ENCODE data around the gene ENOX2. TPM values are rescaled to one million over a fixed set of nuclear protein-coding genes. Genes with fewer than 3 reads are reported as not detected.
"Not testable (repeated sequence)": the region's sequence is repeated elsewhere in the genome, so short reads cannot be mapped to it uniquely, and the experiment has no call there.

Gene ENOX2, protein sequence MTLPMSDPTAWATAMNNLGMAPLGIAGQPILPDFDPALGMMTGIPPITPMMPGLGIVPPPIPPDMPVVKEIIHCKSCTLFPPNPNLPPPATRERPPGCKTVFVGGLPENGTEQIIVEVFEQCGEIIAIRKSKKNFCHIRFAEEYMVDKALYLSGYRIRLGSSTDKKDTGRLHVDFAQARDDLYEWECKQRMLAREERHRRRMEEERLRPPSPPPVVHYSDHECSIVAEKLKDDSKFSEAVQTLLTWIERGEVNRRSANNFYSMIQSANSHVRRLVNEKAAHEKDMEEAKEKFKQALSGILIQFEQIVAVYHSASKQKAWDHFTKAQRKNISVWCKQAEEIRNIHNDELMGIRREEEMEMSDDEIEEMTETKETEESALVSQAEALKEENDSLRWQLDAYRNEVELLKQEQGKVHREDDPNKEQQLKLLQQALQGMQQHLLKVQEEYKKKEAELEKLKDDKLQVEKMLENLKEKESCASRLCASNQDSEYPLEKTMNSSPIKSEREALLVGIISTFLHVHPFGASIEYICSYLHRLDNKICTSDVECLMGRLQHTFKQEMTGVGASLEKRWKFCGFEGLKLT
- 2.8 TPM for polyA plus RNA-seq (2012; ENCODE audit: low read depth, missing spikeins)

GRCh38 chrX:130902783-130903613 is at the start of gene ENOX2:
ENOX2 (minus strand) TSS chrX:130903209; CDS start chrX:130703216, 199,993 bp downstream.
- DNase-seq (ENCODE audit: insufficient read length, low spot score) (peak; percentile 67), FAIRE-seq (peak; percentile 99)
- TF ChIP-seq SPI1 (IDR thresholded peaks at IDR 0.05; ENCODE audit: low read depth, low read length) = no peak
- TF ChIP-seq TAF1 (IDR thresholded peaks at IDR 0.05; ENCODE audit: low read depth, low read length) = no peak
- TF ChIP-seq POLR2A (IDR thresholded peaks at IDR 0.05; ENCODE audit: low read depth, low read length) = no peak
- 0 out of 2 replicates have a peak, but pooled peaks have one; percentile 27 for TF ChIP-seq POLR2AphosphoS5 (IDR thresholded peaks at IDR 0.05; ENCODE audit: low read depth, low read length)
- TF ChIP-seq POU2F2 (IDR thresholded peaks at IDR 0.05; ENCODE audit: low read depth, low read length) = no peak
- no peak for TF ChIP-seq PAX5 (IDR thresholded peaks at IDR 0.05; ENCODE audit: insufficient read depth, low read length, severe bottlenecking)

GRCh38 chrX:130952266-130953043 is 49.4 kb upstream of the ENOX2 start:
- TF ChIP-seq POU2F2 (IDR thresholded peaks at IDR 0.05; ENCODE audit: low read depth, low read length) (peak; percentile 46; the same call in 1 of the 2 replicates), POLR2A (IDR thresholded peaks at IDR 0.05; ENCODE audit: low read depth, low read length) (no peak), POLR2AphosphoS5 (IDR thresholded peaks at IDR 0.05; ENCODE audit: low read depth, low read length) (no peak), SPI1 (IDR thresholded peaks at IDR 0.05; ENCODE audit: low read depth, low read length) (no peak), TAF1 (IDR thresholded peaks at IDR 0.05; ENCODE audit: low read depth, low read length) (no peak)
- DNase-seq (ENCODE audit: insufficient read length, low spot score) = no peak
- FAIRE-seq = peak; percentile 95

GRCh38 chrX:130944230-130944629 is 41.2 kb upstream of the ENOX2 start:
- TF ChIP-seq TAF1 (IDR thresholded peaks at IDR 0.05; ENCODE audit: low read depth, low read length) (no peak), POU2F2 (IDR thresholded peaks at IDR 0.05; ENCODE audit: low read depth, low read length) (no peak), POLR2A (IDR thresholded peaks at IDR 0.05; ENCODE audit: low read depth, low read length) (no peak), SPI1 (IDR thresholded peaks at IDR 0.05; ENCODE audit: low read depth, low read length) (no peak), POLR2AphosphoS5 (IDR thresholded peaks at IDR 0.05; ENCODE audit: low read depth, low read length) (no peak), PAX5 (IDR thresholded peaks at IDR 0.05; ENCODE audit: insufficient read depth, low read length, severe bottlenecking) (no peak)
- FAIRE-seq = no peak

DNA sequence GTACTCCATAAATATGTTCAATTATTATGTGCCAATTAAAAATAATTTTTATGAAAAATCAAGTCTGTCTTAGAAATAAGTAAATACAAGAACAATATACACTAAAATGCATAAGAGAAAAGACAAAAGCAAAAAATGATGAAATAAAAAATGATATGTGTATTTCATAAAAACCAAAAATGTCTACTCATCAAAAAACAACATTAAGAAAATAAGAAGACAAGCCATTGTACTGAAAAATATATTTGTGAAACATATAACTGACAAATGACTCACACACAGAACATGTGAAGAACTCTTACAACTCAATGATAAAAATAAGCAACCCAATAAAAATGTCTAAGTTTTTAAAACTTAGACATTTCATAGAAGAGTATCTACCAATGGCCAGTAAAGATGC is 34.1 kb upstream of the ENOX2 start:
- DNase-seq (ENCODE audit: insufficient read length, low spot score) = no peak
- TF ChIP-seq POLR2AphosphoS5 (IDR thresholded peaks at IDR 0.05; ENCODE audit: low read depth, low read length) = no peak
- no peak for TF ChIP-seq PAX5 (IDR thresholded peaks at IDR 0.05; ENCODE audit: insufficient read depth, low read length, severe bottlenecking)
- TF ChIP-seq POLR2A (IDR thresholded peaks at IDR 0.05; ENCODE audit: low read depth, low read length) = no peak
- TF ChIP-seq POU2F2 (IDR thresholded peaks at IDR 0.05; ENCODE audit: low read depth, low read length) = no peak
- no peak for TF ChIP-seq SPI1 (IDR thresholded peaks at IDR 0.05; ENCODE audit: low read depth, low read length)
- TF ChIP-seq TAF1 (IDR thresholded peaks at IDR 0.05; ENCODE audit: low read depth, low read length) = no peak
- FAIRE-seq = no peak

More at GRCh38 chrX:130944230-130944629, 41.2 kb upstream of the ENOX2 start:
- DNase-seq (ENCODE audit: insufficient read length, low spot score) = no peak

DNA sequence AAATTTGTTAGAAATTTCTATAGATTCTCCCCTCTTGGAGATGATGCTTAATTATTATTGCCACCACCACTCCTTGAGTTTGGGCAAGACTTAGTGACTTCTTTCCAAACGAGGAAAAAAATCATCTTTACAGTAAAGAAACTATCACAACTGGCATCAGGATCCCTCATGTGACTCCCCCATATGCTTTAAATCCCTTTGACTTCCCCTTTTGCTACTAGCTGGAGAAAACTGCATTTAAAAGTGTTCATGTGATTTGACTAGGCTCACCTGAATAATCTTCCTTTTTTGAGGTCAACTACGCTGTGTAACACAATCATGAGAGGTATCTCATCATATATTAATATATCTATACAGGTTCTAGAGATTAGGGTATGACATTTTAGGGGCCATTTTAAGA is 30.3 kb upstream of the ENOX2 start:
- TF ChIP-seq POU2F2 (IDR thresholded peaks at IDR 0.05; ENCODE audit: low read depth, low read length) (no peak), POLR2AphosphoS5 (IDR thresholded peaks at IDR 0.05; ENCODE audit: low read depth, low read length) (no peak)
- no peak for DNase-seq (ENCODE audit: insufficient read length, low spot score)
- no peak for FAIRE-seq

- DNase-seq (ENCODE audit: insufficient read length, low spot score); FAIRE-seq: not testable (repeated sequence)
Measured at GRCh38 chrX:130920405-130920804, 17.4 kb upstream of the ENOX2 start.

DNA sequence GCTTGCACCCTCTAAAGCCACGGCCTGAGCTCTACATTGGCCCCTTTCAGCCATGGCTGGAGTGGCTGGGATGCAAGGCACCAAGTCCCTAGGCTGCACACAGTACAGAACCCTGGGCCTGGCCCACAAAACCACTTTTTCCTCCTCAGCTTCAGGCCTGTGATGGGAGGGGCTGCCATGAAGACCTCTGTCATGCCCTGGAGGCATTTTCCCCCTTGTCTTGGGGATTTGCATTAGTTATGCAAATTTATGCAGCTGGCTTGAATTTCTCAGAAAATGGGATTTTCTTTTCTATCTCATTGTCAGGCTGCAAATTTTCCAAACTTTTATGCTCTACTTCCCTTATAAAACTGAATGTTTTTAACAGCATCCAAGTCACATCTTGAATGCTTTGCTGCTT is 16.7 kb upstream of the ENOX2 start:
- not testable (repeated sequence) for FAIRE-seq; DNase-seq (ENCODE audit: insufficient read length, low spot score)

DNA sequence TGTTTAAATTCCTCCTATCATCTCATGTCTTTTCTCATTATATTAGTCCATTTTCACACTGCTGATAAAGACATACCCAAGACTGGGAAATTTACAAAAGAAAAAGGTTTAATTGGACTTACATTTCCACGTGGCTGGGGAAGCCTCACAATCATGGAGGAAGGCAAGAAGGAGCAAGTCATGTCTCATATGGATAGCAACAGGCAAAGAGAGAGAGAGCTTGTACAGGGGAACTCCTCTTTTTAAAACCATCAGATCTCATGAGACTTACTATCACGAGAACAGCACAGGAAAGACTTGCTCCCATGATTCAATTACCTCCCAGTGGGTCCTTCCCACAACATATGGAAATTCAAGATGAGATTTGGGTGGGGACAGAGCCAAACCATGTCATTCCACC is 15.5 kb upstream of the ENOX2 start:
- DNase-seq (ENCODE audit: insufficient read length, low spot score); FAIRE-seq: not testable (repeated sequence)

DNA sequence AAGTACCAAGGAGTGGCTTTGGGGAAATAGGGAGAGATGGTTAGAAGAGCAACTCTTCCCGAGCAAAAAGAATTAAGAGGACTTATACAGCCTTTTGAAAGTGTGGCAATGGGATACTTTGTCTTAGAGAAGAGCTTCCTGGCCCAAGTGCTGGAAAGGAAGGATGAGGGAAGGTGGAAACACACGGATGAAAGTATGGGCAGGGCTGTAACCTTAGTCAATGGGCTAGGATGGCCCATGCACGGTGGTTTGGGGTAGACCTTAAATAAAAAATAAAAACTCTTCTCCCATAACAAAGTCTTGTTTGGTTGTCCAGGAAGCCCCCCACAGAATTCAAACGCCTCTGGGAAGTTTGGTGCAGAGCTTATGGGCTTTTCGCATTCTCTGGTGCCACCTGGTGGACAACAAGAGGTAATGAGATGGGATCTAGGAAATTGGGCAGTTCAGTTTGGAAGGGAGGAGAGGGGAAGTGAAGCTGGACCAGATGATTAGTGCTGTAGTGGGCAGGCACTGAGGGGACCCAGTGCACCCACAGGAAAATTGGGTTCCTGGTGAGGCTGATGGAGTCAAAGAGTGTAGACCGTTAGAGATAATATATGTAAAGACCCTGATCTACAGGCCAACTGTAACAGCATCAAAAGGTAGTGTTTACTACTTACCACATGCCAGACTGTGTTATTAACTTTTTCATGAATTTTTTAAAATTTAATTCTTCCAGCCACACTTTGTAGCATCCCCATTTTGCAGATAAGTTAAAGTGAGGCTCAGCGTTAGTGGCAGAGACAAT is 13.8 kb upstream of the ENOX2 start:
- peak; percentile 90 for FAIRE-seq
- DNase-seq (ENCODE audit: insufficient read length, low spot score) = peak; percentile 9
- TF ChIP-seq POLR2A (IDR thresholded peaks at IDR 0.05; ENCODE audit: low read depth, low read length) (no peak), POLR2AphosphoS5 (IDR thresholded peaks at IDR 0.05; ENCODE audit: low read depth, low read length) (no peak), PAX5 (IDR thresholded peaks at IDR 0.05; ENCODE audit: insufficient read depth, low read length, severe bottlenecking) (no peak), TAF1 (IDR thresholded peaks at IDR 0.05; ENCODE audit: low read depth, low read length) (no peak), POU2F2 (IDR thresholded peaks at IDR 0.05; ENCODE audit: low read depth, low read length) (no peak), SPI1 (IDR thresholded peaks at IDR 0.05; ENCODE audit: low read depth, low read length) (peak; percentile 64)
